ENCODE data around the gene RCN2.

Gene RCN2

GRCh38 chr15:77001966-77002365, 70.4 kb downstream of the RCN2 start:
- no peak for DNase-seq (ENCODE audit: low read depth)
- no peak for TF ChIP-seq CTCF (IDR thresholded peaks at IDR 0.05; ENCODE audit: low read length, missing control alignments)
- no peak overlapping the region for H3K4me3 ChIP-seq (replicated peaks; ENCODE audit: low read depth, low read length)

DNA sequence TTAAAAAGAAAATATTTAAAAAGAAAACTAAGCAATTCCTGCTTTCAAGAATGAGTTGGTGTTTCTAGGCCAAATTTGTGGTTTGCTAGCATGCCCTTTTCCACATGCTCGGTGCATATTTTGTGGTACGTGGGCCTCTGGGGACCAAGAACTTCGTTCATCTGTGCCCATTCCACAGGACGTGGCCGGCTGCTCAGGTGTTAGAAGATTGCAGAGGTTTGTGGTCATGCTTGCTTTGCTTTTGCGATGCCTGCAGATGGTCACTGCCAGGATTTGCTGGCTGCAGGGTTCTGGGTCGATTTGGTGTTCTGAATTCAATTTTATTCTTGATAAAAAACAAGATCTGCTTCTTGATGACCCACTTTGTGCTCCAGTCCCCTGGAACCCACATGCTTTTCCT, 70.9 kb downstream of the RCN2 start:
- no peak for DNase-seq (ENCODE audit: low read depth)
- H3K4me3 ChIP-seq (replicated peaks; ENCODE audit: low read depth, low read length), result no peak overlapping the region
- no peak for TF ChIP-seq CTCF (IDR thresholded peaks at IDR 0.05; ENCODE audit: low read length, missing control alignments)

DNA sequence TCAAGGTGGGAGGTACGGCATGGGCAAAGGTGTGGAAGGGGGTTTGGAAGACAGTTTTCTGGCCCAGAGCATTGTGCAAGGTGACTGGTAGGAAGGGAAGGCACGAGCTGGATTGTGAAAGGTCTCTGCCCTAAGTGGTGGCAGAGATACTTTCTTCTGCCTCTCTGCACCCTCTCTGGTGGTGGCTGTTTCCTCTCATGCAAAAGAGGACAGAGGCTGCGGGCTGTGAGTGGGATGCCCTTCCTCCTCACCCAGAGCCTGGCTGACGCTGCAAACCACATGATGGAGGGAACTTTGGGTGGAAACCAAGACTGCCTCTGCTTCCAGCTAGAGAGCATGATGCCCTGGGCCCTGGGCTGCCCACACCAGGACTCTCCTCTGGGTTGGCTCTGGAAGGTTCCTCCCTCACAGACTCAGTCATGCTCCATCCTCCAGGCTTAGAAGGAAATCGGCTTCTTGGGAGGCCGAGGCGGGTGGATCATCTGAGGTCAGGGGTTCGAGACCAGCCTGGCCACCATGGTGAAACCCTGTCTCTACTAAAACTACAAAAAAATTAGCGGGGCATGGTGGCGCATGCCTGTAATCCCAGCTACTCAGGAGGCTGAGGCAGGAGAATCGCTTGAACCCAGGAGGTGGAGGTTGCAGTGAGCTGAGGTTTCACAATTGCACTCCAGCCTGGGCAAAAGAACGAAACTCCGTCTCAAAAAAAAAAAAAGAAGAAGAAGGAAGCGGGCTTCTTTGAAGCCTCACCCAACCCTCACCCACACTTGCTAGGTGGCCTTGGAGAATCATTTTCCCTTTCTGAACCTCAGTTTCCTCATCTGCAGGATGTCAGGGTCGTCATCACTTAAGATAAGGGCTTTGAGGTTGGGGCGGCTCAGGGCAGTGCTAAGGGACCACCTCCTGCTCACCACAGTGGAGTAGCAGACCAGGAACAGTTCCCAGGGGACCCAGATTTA, 71.7 kb downstream of the RCN2 start:
- no peak overlapping the region for H3K4me3 ChIP-seq (replicated peaks; ENCODE audit: low read depth, low read length)
- no peak for TF ChIP-seq CTCF (IDR thresholded peaks at IDR 0.05; ENCODE audit: low read length, missing control alignments)
- no peak for DNase-seq (ENCODE audit: low read depth)

Measured in fibroblast of pulmonary artery (primary cell).